Measurements from ENCODE around the gene DCANP1.
A peak's percentile ranks its signal among the peaks of the same experiment; 100 is the strongest.

Gene DCANP1

DNA sequence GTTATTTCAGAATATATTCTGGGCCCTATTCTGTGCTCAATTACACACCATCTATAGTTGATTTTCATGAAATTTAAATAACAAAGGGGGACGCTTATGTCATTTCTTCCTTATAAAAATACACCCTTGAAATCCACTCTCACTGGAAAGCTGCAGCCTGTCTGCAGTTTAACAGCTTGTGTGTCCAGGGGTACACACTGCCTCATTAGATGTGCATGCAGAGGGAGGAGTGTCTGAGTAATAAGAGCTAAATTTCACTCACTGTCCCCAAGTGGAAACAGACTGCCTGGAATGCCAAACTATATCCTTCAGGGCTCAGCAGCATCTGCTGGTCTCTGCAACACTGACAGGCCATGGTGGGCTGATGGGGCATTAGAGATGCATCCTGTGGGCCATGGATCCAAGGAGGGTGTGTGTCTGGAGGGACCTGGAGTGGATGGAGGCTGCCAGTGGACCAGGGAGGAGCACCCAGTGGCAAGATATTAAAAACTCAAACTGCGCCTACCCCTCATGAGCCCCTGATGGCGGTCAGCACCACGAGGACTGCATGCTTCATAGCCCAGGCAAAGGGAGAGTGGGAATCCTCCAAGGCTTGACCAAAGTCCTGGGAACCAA lies 20.8 kb upstream of the DCANP1 start:
- no peak overlapping the region for H3K27ac ChIP-seq
- TF ChIP-seq, protein P1, sequence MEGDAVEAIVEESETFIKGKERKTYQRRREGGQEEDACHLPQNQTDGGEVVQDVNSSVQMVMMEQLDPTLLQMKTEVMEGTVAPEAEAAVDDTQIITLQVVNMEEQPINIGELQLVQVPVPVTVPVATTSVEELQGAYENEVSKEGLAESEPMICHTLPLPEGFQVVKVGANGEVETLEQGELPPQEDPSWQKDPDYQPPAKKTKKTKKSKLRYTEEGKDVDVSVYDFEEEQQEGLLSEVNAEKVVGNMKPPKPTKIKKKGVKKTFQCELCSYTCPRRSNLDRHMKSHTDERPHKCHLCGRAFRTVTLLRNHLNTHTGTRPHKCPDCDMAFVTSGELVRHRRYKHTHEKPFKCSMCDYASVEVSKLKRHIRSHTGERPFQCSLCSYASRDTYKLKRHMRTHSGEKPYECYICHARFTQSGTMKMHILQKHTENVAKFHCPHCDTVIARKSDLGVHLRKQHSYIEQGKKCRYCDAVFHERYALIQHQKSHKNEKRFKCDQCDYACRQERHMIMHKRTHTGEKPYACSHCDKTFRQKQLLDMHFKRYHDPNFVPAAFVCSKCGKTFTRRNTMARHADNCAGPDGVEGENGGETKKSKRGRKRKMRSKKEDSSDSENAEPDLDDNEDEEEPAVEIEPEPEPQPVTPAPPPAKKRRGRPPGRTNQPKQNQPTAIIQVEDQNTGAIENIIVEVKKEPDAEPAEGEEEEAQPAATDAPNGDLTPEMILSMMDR (IDR thresholded peaks at IDR 0.05), result no peak
- TF ChIP-seq ZFX (IDR thresholded peaks at IDR 0.05; ENCODE audit: borderline replicate concordance), result no peak

DNA sequence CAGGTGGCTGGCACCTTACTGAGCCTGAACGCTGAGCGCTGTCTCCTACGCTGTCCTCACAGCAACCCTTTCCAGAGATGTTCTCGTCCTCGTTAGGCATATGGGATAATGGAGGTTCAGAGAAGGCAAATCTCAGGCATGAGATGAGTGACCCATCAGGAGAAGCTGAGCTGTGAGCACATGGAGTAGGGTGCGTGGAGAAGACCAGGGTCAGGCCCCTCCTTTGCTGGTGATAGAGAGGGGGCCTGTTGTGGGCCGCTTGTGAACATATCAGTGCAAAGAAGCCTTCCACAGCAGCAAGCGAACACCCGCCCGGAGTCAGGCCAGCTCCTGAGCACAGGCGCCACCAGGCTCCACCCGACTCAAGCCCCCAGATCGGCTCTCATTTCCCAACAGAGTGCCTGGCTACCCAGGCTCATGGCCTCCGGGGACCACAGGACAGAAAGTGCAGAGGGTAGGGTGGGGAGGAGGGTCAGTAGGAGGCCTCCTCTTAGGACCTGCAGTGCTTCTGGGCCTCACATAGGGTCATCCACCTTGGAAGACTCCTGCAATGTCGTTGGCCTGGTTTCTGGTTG lies 20.0 kb upstream of the DCANP1 start:
- TF ChIP-seq ZFX (IDR thresholded peaks at IDR 0.05; ENCODE audit: borderline replicate concordance), result no peak
- TF ChIP-seq, protein P1 (IDR thresholded peaks at IDR 0.05), result no peak
- H3K27ac ChIP-seq, result no peak overlapping the region

DNA sequence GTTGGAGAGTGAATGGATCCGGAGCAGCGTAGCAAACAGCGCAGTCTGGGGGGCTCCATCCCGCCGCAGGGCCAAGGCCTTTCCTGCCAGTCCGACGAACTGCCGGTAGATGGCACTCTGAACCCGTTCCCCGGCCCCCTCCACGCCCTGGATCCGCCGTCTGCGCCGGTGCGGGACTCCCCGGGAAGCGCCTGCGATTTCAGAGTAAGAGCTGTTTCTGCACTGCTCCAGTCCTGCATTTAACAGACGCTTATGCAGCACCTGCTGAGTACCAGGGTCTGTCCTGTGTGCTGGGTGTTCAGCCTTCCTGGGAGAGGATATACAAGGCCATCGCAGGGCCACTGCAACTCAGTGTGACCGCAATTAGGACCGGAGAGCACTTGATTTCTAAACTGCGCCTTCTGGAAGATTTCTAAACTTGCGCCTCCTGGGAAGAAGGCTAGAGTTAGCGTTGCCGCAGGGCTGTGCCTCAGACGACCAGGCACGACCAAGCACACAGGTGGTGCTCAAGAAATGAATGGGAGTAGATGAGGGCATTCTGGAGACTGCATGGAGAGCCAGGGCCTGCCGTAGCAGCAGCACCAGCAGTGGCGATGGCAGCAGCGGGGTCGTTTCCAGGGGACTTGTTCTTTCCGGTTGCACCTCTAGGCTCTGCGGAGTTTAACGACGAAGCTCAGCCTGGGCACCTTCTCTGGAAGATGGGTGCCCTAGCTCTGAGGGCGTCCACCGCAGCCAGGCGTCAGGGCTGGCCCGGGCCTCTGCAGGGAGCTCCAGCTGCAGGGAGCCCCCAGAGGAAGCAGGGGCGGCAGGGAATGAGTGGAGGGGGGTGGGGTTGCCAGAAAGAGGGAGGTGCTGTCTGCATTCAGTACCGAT lies 19.3 kb upstream of the DCANP1 start:
- no peak overlapping the region for H3K27ac ChIP-seq
- TF ChIP-seq, protein P1 (IDR thresholded peaks at IDR 0.05), result peak; percentile 93
- no peak for TF ChIP-seq ZFX (IDR thresholded peaks at IDR 0.05; ENCODE audit: borderline replicate concordance)

DNA sequence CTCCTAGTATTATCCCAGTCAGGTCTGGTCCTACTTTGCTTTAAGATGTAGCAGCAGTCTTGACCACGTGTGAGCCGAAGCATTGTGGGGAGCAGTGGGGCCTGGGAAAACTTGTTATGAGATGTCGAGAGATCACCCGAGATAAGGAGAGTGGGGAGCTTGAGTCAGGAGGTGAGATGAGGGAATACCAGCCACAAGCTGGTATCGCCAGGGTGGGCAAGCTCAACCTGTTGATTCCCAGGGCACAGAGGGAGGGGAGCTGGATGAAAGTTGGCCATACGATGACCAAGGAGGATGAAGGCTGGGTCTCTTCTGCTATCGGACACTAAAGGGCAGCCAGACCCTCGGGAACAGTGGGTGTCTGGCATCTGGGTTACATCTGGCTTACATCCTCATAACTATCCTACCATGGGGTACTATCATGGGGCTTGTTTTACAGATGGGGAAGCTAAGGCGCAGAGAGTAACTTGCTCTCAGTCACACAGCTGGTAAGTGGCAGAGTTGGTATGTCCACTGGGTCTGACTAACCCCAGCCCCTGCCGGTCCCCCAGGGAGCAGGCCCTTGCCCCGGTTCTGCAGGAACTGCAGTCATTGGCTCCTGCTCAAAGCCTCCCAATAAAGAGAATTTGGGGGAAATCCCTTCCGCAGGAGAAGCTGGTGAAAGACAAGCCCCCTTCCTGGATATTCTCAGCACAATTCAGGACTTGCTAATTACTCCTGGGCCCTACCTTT lies 18.4 kb upstream of the DCANP1 start:
- H3K27ac ChIP-seq, result no peak overlapping the region
- no peak for TF ChIP-seq ZFX (IDR thresholded peaks at IDR 0.05; ENCODE audit: borderline replicate concordance)
- TF ChIP-seq, protein P1 (IDR thresholded peaks at IDR 0.05), result no peak

DNA sequence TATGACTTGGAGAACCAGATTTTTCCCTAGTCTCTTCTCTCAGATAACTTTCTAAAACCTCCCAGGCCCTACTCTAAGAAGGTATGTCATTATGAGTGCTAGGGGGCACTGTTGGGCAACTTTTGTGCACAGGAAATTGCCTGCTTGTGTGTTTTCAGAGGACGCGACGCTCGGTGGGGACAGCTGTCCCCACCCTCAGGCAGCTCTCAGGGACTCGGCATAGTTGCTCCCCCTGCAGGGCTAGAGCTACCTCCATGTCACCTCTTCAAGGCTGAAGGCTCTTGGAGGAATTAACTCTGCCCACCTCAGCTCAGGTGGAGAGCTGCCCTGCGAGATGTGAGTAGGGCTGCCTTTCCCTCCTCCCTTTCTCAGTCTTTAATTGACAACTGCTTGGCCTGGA lies 15.2 kb upstream of the DCANP1 start:
- H3K27ac ChIP-seq, result no peak overlapping the region
- TF ChIP-seq, protein P1 (IDR thresholded peaks at IDR 0.05), result peak; percentile 75
- TF ChIP-seq ZFX (IDR thresholded peaks at IDR 0.05; ENCODE audit: borderline replicate concordance), result no peak

DNA sequence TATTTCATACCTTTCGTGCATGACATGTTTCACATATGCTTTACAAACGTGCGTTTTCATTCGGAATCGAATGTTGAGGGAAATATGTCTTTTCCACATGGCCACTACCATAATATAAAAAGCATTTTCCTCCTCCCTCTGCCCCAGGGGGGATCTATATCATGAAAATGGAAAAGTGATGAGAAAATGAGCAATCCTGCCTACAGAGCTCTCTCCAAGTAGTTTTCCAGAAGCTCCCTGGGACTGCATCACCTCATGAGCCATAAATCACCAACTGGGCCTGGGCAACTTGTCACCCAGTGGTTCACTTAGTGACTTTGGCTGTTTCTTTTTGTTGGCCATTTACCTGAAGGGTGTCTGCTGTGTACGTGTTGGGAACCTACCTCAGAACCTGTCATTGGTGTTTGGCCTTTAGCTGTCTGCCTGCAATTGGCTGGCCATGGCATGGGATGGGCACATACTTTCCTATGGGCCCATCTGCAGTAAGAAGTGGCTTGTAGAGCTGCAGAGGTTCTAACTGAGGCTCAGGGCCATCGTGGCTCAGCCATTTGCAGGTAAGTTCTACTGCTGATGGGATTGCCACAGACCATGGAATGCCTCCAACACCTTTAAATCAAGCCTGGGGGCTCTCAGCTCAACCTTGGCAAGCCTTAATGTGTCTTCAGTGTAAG lies 14.5 kb upstream of the DCANP1 start:
- TF ChIP-seq ZFX (IDR thresholded peaks at IDR 0.05; ENCODE audit: borderline replicate concordance), result no peak
- TF ChIP-seq, protein P1 (IDR thresholded peaks at IDR 0.05), result no peak
- H3K27ac ChIP-seq, result no peak overlapping the region

All from 22Rv1 (cell line).